ENCODE data around the gene ASCC1. TPM values are rescaled to one million over a fixed set of nuclear protein-coding genes. Genes with fewer than 3 reads are reported as not detected.

ASCC1 gene
- total and polyA plus RNA-seq, 7 donors, result 15.3 to 37.0 (median 19.3) TPM

- Histone ChIP-seq H3K9me3 (no peaks in the 10 kb centered on the region), H3K4me1 (no peaks in the 10 kb centered on the region), H3K27ac (no peak overlapping the region), H3K4me3 (no peak overlapping the region), H3K36me3 (ENCODE audit: insufficient read depth in 1 of 2, low read depth in 1 of 2) (peaks cover 0 to 35% of the 10 kb centered on the region in 2 donors), H3K27me3 (ENCODE audit: insufficient read depth in 3 of 3, low read length in 2 of 3) (no peaks in the 10 kb centered on the region)
- ATAC-seq, result no peak
- intact Hi-C loops (cut with DNase I), result no loop called here
- TF ChIP-seq CTCF (IDR thresholded peaks at IDR 0.05), result no peak
- no peak for DNase-seq
These were observed 91.7 kb downstream of the ASCC1 start for GRCh38 chr10:72124381-72124780.

GRCh38 chr10:72123616-72124015 is 92.5 kb downstream of the ASCC1 start:
- Histone ChIP-seq H3K9me3 (no peaks in the 10 kb centered on the region), H3K36me3 (ENCODE audit: insufficient read depth in 1 of 2, low read depth in 1 of 2) (peaks cover 0 to 35% of the 10 kb centered on the region in 2 donors), H3K4me1 (no peaks in the 10 kb centered on the region), H3K27ac (no peak overlapping the region), H3K27me3 (ENCODE audit: insufficient read depth in 3 of 3, low read length in 2 of 3) (no peaks in the 10 kb centered on the region), H3K4me3 (no peak overlapping the region)
- intact Hi-C loops (cut with DNase I), result no loop called here
- ATAC-seq, result no peak
- no peak for TF ChIP-seq CTCF (IDR thresholded peaks at IDR 0.05)
- 84 to 86% (median 86%) methylated on average over 4 of the region's 4 CpGs for WGBS, 3 donors
- DNase-seq, result no peak

GRCh38 chr10:72122221-72122620 is 93.9 kb downstream of the ASCC1 start:
- peaks cover 0 to 29% of the 10 kb centered on the region in 2 donors for H3K36me3 ChIP-seq (ENCODE audit: insufficient read depth in 1 of 2, low read depth in 1 of 2)
- H3K4me3 ChIP-seq, result no peak overlapping the region
- no peaks in the 10 kb centered on the region for H3K9me3 ChIP-seq
- no peaks in the 10 kb centered on the region for H3K4me1 ChIP-seq
- ATAC-seq, result no peak
- H3K27ac ChIP-seq, result no peak overlapping the region
- H3K27me3 ChIP-seq (ENCODE audit: insufficient read depth in 3 of 3, low read length in 2 of 3), result no peaks in the 10 kb centered on the region
- TF ChIP-seq CTCF (IDR thresholded peaks at IDR 0.05), result no peak
- no peak for DNase-seq
- WGBS, 3 donors, result 95 to 99% (median 98%) methylated on average over 4 of the region's 4 CpGs
- intact Hi-C loops (cut with DNase I), result no loop called here

GRCh38 chr10:72121389-72121788 is 94.7 kb downstream of the ASCC1 start:
- Histone ChIP-seq H3K4me3 (no peak overlapping the region), H3K27me3 (ENCODE audit: insufficient read depth in 3 of 3, low read length in 2 of 3) (no peaks in the 10 kb centered on the region), H3K27ac (no peak overlapping the region), H3K36me3 (ENCODE audit: insufficient read depth in 1 of 2, low read depth in 1 of 2) (peaks cover 0 to 21% of the 10 kb centered on the region in 2 donors), H3K9me3 (no peaks in the 10 kb centered on the region), H3K4me1 (no peaks in the 10 kb centered on the region)
- intact Hi-C loops (cut with DNase I), result no loop called here
- DNase-seq, result no peak
- WGBS, 3 donors, result 96 to 100% (median 97%) methylated on average over 1 of the region's 1 CpG
- no peak for TF ChIP-seq CTCF (IDR thresholded peaks at IDR 0.05)
- no peak for ATAC-seq

GRCh38 chr10:72116372-72116771 is 99.7 kb downstream of the ASCC1 start:
- Histone ChIP-seq H3K27ac (no peak overlapping the region), H3K27me3 (ENCODE audit: insufficient read depth in 3 of 3, low read length in 2 of 3) (no peaks in the 10 kb centered on the region), H3K36me3 (ENCODE audit: insufficient read depth in 1 of 2, low read depth in 1 of 2) (peaks cover 0 to 12% of the 10 kb centered on the region in 2 donors), H3K4me3 (no peak overlapping the region), H3K9me3 (no peaks in the 10 kb centered on the region), H3K4me1 (no peaks in the 10 kb centered on the region)
- ATAC-seq (no peak), DNase-seq (no peak)
- no peak for TF ChIP-seq CTCF (IDR thresholded peaks at IDR 0.05)
- 94 to 98% (median 96%) methylated on average over 2 of the region's 2 CpGs for WGBS, 3 donors
- intact Hi-C loops (cut with DNase I), result no loop called here

Measured in psoas muscle (tissue), 8 donors.